ENCODE measurements around the gene CTNNBL1. TPM values are rescaled to one million over a fixed set of nuclear protein-coding genes. Genes with fewer than 3 reads are reported as not detected.

The CTNNBL1 gene
- total and polyA plus RNA-seq, 2 of the 4 experiments (the other 2 are of a cell fraction): 29.9 to 34.1 TPM

DNA sequence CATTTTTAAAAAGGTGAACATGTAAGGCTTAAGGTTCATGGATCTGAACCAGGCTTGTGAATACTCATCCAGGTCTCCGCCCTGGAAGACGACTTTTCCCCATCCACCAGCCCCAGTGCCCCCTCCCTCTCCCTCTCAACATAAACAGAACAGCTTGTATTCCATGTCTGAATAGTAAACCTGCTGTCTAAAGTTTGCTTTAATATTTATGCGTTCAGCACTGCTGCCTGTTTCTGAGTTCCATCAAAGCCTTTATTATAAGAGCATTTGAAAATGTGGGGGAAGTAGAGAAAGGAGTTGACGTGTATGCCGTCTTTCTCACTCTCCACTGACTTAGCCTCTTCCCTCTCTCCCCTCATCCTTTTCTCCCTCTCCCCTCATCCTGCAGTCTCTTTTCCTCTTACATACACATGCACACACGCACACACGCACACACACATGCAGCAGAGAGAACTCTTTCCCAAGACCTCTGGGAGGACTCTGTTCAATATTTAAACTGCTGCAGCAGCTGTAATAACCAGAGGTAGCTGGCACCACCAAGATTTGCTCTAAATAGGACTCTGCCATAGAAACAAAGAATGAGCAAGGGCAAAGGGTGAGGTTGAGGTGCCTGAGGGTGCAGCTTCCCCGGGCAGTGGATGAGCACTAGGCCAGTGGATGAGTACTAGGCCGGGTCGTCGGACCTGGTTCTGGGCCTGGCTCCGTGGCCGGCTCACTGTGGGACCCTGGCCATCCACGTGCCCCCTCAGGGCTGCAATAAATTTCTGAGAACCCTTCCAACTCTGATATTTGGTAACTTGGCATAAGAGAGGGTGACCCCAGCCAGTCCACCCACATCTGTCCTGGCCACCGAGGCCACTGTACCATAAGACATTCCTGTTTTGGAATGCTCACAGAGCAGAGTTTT lies 173.7 kb downstream of the CTNNBL1 start:
- WGBS, 2 experiments (ENCODE audit: extremely low coverage in 2 of 2, insufficient read length in 1 of 2): 79% methylated on average over 3 of the region's 15 CpGs; no CpG with 5 or more reads in 1 of the 2 experiments
- no peak overlapping the region for H3K27ac ChIP-seq (ENCODE audit: insufficient read depth, low read length)
- BruUV-seq (replicated peaks): no TSS peak
- no peak overlapping the region for H3K14ac ChIP-seq (replicated peaks; ENCODE audit: low read depth, low read length)
- ChIA-PET CTCF (interaction anchor here (0.6 kb wide), 1 partner anchor 33 kb away, joined by 3 read pairs; no protein-coding TSS in a partner anchor), POLR2A (ENCODE audit: unreplicated experiment) (no interaction called here)
- DNase-seq (no peak), ATAC-seq (ENCODE audit: low read depth) (no peak)
- no peak overlapping the region for H4K91ac ChIP-seq (ENCODE audit: insufficient read depth, low read depth, low read length)
- no peak overlapping the region for H3K4ac ChIP-seq (ENCODE audit: low read depth, low read length)
- H2AFZ ChIP-seq (replicated peaks; ENCODE audit: low read length, poor library complexity): no peak overlapping the region
- H2BK20ac ChIP-seq (ENCODE audit: low read depth, low read length): no peak overlapping the region
- dilution Hi-C loops (cut with HindIII; ENCODE audit: low sequenced_read_pairs, unreplicated experiment) (no loop called here), in situ Hi-C loops (cut with MboI; ENCODE audit: low sequenced_read_pairs) (no loop called here), intact Hi-C loops (cut with micrococcal nuclease) (no loop called here)
- no peaks in the 10 kb centered on the region; the same call in 1 of the 2 replicates for H3K4me1 ChIP-seq (ENCODE audit: control insufficient read depth, insufficient read depth, low read length)
- no peak overlapping the region for H2BK120ac ChIP-seq (ENCODE audit: low read depth, low read length)
- no peak overlapping the region for H3K4me2 ChIP-seq (ENCODE audit: low read depth, low read length)
- H2BK5ac ChIP-seq (ENCODE audit: low read depth, low read length, poor library complexity, severe bottlenecking): no peak overlapping the region
- no peak overlapping the region for H3K4me3 ChIP-seq (ENCODE audit: insufficient read depth, low read depth, low read length)
- no peak overlapping the region for H2BK15ac ChIP-seq (ENCODE audit: low read depth, low read length)
- H4K5ac ChIP-seq (ENCODE audit: low read depth, low read length): no peak overlapping the region
- H3K9me1 ChIP-seq (ENCODE audit: insufficient read depth, low read length): peaks cover 4% of the 10 kb centered on the region; the same call in 1 of the 2 replicates
- no peak overlapping the region for H3K9ac ChIP-seq (ENCODE audit: low read depth, low read length)
- no peak overlapping the region for H3K56ac ChIP-seq (ENCODE audit: extremely low read depth, insufficient read depth, low read length)
- no peak overlapping the region for H4K8ac ChIP-seq (ENCODE audit: low read depth in 2 of 2, low read length in 2 of 2)
- H3K27me3 ChIP-seq (ENCODE audit: control insufficient read depth, insufficient read depth, low read length): no peaks in the 10 kb centered on the region
- TF ChIP-seq BHLHE40 (IDR thresholded peaks at IDR 0.05; ENCODE audit: low read depth, low read length): no peak
- no peak for TF ChIP-seq FOS (IDR thresholded peaks at IDR 0.05; ENCODE audit: low read depth, low read length)
- no peak overlapping the region for H2AK5ac ChIP-seq (ENCODE audit: low read depth, low read length)
- H3K79me1 ChIP-seq (ENCODE audit: low read depth in 1 of 2, low read length in 2 of 2): no peaks in the 10 kb centered on the region
- no peak overlapping the region for H3K23ac ChIP-seq (ENCODE audit: low read depth, low read length)
- no peaks in the 10 kb centered on the region for H4K20me1 ChIP-seq (ENCODE audit: insufficient read depth, low read length)
- peaks cover 16% of the 10 kb centered on the region for H3K36me3 ChIP-seq (ENCODE audit: control insufficient read depth, insufficient read depth, low read length)
- no peak overlapping the region for H2AK9ac ChIP-seq (replicated peaks; ENCODE audit: low read depth, low read length, poor library complexity)
- no peak overlapping the region for H3K18ac ChIP-seq (ENCODE audit: low read depth, low read length)
- H3K9me3 ChIP-seq (ENCODE audit: control insufficient read depth, insufficient read depth, low read length): no peaks in the 10 kb centered on the region
